Measurements from ENCODE around the gene TPM1.

TPM1 gene

GRCh38 chr15:63018639-63019038 lies 23.9 kb upstream of the TPM1 start:
- no peak for DNase-seq

- no peak for DNase-seq
Measured at GRCh38 chr15:63019511-63020109, 22.9 kb upstream of the TPM1 start.

- DNase-seq, result no peak
Measured at GRCh38 chr15:63020128-63020527, 22.4 kb upstream of the TPM1 start.

GRCh38 chr15:63020759-63021430 lies 21.7 kb upstream of the TPM1 start:
- no peak for DNase-seq

DNA sequence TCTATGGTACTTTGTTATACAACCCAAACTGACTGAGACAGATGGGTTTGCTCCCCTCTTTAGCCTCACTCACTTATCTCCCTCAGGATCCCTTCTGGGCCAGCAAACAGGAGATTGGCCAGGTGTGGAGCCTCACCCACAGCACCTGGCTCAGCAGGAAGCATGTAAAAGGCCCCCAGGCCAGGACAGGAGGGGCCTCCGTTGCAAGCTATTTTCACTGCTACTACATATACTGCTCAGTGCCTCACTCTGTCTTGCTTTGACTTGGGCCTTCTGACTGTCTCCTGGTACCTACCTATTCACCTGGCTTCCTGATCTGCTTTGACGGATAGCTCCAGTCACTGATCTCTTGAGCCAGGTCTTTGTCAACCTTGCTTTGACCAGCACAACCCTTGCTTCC lies 20.4 kb upstream of the TPM1 start:
- no peak for DNase-seq

GRCh38 chr15:63022663-63023062 lies 19.9 kb upstream of the TPM1 start:
- no peak for DNase-seq

DNA sequence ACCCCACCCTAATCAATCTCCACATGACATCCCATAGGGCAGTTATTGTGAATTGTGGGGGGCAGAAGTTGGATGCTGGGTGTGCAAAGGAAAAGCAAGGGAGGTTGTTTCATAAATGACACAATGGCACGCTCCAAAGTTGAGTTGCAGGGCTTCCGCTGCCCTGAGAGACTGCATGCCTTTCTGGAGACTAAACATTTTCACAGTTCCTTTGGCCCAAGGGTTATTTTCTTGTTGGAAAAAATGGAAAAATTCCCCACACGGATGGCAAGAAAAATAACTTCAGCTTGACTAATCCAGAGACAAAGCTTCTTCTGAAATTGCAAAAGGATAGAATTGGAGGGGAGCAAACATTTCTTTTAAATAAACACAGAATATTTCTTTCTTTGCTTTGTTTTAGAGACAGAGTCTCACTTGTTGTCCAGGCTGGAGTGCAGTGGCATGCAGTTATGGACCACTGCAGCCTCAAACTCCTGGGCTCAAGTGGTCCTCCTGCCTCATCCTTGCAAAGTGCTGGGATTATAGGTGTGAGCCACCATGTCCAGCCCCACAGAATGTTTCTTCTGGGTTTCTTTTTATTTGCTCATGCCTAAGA lies 19.1 kb upstream of the TPM1 start:
- no peak for DNase-seq

- DNase-seq, result no peak
Measured at GRCh38 chr15:63025460-63025859, 17.1 kb upstream of the TPM1 start.

- no peak for DNase-seq
Measured at GRCh38 chr15:63027646-63028045, 14.9 kb upstream of the TPM1 start.

DNA sequence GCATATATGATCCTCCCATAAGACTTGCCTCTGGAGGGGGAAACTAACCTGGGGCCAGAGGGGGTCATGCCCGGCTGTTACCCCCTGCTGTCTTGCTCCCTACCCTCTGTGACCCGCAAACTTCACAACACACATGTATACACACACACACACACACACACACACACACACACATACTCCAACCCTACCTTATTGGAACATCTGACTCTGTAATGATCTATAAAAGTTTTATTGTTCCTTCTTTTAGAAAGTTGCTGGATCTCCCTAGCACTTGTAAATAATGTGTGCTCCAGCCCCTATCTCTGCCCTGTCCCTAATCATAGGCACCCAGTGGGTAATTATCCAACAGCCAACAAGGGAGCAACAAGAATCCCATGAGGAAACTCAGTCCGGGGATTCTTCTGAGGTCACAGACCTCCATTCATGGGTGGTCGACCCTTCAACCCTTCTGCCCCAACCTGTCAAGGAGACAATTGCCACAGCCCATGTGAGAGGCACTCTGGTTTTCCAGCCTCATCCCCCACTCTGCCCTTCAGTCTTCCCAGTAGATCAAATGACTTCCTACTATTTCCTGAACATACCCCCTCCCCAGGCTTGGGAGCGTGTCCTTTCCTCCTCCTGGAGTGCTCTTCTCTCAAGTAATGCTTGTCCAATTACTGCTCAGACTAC lies 14.0 kb upstream of the TPM1 start:
- DNase-seq, result no peak

DNA sequence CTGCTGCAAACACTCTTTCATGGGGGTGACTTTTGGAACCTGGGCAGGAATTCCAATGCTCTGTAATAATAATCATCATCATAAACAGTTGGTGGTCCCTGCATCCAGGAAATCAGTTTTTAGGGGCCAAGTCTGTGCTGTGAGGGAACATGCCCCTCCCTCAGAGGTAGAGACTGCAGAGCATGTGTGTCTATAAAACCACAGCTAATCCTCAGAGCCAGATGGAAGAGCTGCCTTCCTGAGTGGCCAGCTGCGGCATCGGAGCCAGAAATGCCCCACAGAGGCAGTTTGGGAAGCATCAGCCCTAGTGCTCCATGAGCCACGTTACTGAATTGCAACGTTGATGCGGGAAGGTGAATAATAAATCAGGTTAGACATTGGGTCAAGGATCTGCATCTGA lies 12.9 kb upstream of the TPM1 start:
- DNase-seq, result no peak

DNA sequence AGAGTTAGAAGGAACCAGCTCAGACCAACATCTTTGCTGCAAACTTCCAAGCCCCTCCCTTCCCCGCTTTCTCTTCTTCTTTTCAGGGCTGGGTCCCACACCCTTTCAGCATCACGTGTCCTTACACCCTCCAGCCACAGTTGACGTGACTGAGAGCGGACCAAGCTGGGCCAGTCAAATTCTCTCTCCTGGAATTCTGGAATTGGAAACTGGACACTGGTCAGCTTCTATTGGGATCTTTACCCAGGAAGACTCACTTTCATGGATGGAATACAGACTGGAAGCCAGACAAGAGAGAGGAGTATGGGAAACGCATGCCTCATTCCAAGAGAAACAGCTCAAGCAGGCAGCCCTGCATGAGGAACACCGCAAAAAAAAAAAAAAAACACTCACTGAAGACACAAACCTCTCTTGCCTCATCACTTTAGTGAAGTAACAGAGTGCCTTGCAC lies 12.4 kb upstream of the TPM1 start:
- DNase-seq, result no peak

DNA sequence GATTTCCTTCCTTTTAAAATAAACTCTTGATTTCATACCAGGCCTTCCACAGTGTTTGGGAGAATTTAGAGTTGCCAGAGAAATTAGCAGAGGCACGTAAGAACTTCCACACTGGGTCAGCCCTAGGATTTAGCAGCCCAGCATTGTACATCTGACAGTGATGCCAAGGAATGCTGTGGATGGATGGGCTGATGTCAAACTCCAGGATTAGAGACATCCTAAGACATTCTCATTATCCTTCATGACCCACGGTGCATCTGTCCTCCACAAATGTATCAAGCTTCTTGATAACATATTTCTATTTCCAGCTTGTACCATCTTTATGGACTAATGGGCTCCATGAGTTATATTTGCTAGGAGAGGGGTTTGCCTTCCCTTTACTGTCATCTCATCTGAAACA lies 8.0 kb upstream of the TPM1 start:
- no peak for DNase-seq

GRCh38 chr15:63035253-63035652 lies 7.3 kb upstream of the TPM1 start:
- no peak for DNase-seq

DNA sequence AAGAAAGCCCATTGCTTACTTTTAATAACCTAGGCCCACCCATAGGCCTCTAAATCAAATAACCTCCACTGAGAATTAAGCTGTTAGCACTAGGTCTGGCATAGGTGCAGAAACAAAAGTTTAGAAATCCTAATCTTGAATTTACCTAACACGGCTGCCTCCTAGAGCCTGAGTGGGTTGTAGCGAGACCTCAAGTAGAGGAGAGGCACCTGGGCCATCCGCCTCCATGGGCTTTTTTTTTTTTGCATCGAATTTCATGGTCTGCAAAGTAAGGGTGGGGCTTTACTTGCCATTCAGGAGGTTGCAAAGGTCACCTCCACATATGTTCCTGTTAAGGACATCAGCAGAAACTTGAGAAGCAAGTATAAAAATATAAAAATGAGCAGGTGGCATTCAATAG lies 6.6 kb upstream of the TPM1 start:
- DNase-seq, result no peak

DNA sequence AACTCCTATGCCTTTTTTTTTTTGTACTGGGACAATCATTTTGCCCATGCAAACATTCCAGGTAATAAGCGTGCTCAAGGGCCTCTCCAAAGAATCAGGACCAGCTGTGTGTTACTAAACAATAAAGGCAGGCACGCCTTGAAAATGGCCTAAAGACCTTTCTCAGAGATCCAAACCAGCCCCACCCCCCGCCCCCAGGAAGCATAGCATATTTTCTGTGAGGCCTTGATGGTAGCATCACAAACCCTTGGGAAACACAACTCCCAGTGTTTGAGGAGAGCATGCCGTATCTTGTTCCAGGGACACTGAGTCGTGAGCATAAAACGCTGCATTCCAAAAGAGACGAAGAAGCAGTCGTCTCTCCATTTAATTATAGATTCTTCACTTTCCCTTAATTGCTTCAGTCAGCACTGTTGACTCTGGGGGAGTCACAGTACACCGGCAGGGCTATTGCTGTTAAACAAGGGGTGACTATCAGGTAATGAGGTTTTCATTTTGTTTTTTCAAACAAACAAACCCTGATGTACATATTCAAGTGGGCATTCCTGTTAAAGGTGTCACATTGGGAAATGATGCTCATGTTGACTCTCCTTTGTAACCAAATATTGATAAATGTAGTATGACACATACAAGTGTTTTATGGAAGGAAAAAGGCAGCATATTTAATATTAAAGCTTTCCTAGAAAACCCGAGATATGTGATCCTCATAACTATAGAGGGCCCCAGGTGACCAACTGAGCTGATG lies 4.4 kb upstream of the TPM1 start:
- DNase-seq, result no peak

DNA sequence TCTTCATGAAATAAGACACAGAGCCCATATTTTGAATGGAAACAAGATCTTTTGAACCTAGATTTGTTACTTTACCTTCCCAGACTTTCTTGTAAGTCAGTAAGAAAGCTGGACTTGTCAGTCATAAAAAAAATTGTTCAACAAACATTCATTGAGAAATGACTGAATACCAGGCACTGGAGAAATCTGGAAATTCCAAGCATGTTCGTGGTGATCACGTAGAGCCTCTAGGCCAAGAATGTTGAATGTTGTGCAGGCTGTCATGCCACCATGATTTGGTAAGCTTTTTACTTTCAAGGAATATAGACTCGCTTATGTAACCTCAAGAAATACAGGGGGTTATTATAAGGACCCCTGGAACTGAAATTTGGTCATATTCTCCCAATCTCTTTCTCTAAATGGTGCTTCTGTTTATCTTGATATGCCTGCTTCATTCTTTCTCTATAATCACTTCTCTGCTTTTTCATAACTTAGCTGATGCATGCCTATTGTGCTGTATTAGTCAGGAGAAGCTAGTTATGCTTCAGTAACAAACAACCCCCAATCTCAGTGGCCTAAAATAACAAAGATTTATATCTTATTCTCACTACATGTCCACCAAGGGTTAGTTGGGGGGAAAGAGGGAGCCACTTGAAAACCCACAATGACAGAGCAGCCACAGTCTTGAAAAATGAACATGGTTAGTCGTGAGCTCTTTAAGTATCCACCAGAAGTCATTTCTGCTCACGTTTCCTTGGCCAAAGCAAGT lies 3.4 kb upstream of the TPM1 start:
- DNase-seq, result no peak

DNA sequence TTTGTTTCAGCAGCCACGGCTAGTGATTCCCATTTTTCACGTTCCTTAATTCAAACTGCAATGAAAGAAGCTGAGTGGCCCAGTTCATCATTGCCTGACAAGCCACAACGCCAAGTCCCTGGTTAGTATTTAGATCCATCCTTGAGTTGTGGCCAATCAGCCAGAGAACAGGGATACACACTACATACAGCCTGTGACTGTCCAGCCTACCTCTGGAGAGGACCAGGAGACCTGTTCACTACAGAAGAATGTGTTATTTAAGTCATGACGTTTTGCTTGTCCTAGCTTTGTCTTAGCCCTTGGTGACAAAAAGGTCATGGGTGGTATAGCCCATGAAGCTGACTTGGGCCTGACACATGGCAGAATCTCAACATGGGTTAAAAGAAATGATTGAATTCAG lies 2.7 kb upstream of the TPM1 start:
- DNase-seq, result no peak

DNA sequence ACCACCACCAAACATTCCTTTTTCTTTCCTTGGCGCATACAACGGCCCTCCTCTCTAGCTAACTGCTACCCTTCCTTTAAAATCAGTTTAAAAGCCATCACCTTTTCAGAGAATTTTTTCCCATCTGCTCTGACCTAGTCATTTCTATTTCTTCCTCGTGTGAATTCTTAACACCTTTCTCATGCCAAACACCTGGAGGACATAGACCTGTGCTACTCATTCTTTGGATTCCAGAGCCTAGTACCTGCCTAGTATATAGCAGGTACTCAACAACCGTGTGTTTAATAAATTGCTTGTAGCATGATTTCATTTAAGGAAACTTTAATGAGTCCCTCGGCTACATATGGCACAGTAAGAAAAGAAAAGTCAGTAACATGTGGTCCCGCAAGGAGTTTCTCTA lies 2.0 kb upstream of the TPM1 start:
- no peak for DNase-seq

DNA sequence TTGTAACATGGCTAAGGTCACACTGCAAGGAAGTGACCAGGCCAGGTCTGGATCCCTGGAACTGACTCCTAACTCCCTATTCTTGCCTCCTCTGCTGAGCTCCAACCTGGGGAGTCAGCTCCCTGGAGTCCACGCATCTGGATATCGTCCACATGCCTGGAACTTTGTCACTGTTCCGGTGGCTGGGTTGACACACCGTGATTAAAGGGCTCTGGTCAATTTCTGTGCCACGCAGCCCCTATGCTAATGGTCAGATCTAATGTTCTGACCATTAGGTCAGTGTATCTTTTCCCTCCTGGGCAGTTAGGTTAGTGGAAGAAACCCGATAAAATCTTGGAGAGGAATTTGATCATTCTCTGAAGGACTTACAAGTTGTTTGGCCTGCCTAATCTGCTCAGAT lies 1.6 kb upstream of the TPM1 start:
- no peak for DNase-seq

- no peak for DNase-seq
Measured at GRCh38 chr15:63041402-63041973, 1.1 kb upstream of the TPM1 start.

DNA sequence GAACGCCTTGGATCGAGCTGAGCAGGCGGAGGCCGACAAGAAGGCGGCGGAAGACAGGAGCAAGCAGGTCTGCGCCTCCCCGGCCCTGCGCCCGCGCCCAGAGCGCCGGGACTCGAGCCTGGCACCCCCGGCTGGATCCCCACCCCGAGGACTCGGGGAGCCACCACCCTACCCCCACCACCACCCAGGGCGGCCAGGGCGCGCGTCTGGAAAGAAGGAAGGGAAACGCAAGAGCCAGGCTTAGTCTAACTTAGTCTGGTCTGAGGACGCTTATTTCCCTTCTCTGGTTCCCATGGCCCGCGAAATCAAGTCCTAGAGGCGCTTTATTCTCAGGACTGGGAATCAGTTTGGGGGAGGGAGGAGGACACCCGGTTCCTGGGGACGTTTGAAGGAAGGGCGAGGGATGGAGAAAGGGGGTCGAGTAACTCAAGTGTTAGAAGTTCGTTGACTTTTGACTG lies 359 bp downstream of the TPM1 start:
- DNase-seq, result no peak
